ENCODE data around the gene ADGRA3. TPM values are rescaled to one million over a fixed set of nuclear protein-coding genes. Genes with fewer than 3 reads are reported as not detected.

Gene ADGRA3
- total RNA-seq, 2 experiments from 2014 or later, result 0.99 to 1.3 TPM

DNA sequence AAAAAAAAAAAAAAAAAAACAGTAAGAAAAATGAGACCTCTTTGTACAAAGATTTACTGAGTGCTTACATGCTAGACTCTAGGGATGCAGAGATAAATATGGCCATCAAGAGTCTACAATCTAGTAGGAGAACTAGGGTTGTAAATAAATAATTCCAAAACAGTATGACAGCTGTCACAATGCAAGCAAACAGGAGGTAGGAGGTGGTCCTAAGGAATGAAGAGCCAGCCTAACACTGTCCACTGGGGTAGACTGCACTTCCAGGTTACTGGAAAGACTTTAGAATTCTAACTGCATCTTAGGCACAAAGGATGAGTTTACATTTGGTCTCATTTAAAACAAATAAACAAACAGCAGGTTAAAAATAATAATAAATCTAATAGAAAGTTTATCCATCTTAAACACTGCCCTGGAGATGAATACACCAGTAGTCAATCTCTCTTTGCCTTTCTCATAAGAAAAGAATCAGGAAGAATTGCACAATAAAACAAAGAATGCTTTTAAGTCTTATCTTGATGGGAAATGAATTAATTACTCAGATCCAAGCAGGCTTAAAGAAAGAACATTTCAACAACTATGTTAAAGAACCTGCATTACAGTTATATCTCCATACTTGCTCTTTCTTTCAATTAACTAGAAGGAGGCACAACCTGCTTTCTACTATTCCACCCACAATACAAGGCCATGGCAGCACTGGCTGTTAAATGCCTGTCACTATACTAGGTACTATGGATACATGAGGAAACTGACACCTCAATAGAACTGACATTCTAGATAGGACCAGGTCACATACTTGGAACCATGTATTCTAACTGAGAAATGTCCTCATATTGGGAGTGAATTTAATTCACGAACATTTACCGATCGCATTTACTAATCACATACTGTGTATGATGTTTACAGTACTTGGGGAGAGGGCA lies 12.7 kb downstream of the ADGRA3 start:
- Mint-ChIP-seq H3K27me3 (no peaks in the 10 kb centered on the region), H3K27ac (no peak overlapping the region), H3K4me1 (peaks cover 4% of the 10 kb centered on the region), H3K4me3 (no peak overlapping the region), H3K9me3 (no peaks in the 10 kb centered on the region), H3K36me3 (no peaks in the 10 kb centered on the region)
- no peak for ATAC-seq (ENCODE audit: low read depth)
- no peak for DNase-seq
- POLR2A ChIA-PET, result no interaction called here

DNA sequence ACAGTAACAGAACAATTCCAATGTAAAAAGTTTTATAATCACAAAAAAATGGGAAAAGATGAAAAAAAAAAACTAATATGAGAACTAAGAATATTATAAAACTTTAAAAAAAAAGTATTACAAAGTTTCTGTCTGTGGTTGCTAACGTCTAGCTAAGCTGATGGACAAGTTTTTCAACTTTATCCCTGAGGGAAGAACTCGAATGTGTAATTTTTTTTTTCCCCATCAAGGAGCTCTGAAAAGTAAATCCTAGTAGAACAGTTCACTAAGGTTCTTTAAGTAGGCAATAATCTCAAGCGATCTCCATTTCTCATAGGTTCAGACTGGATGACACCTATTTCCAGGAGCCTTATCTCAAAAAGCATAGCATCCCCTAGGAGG lies 14.2 kb downstream of the ADGRA3 start:
- H3K4me3 Mint-ChIP-seq, result no peak overlapping the region
- POLR2A ChIA-PET, result no interaction called here

GRCh38 chr4:22500831-22501714 lies 14.8 kb downstream of the ADGRA3 start:
- no peaks in the 10 kb centered on the region for H3K27me3 Mint-ChIP-seq
- DNase-seq (no peak), ATAC-seq (ENCODE audit: low read depth) (peak; percentile 50)
- H3K36me3 Mint-ChIP-seq, result no peaks in the 10 kb centered on the region
- no peaks in the 10 kb centered on the region for H3K9me3 Mint-ChIP-seq
- H3K4me3 Mint-ChIP-seq, result no peak overlapping the region
- H3K27ac Mint-ChIP-seq, result no peak overlapping the region
- peaks cover 4% of the 10 kb centered on the region for H3K4me1 Mint-ChIP-seq
- POLR2A ChIA-PET, result no interaction called here

More for the DNA sequence above, 14.2 kb downstream of the ADGRA3 start:
- DNase-seq (no peak), ATAC-seq (ENCODE audit: low read depth) (no peak)
- no peaks in the 10 kb centered on the region for H3K27me3 Mint-ChIP-seq
- peaks cover 4% of the 10 kb centered on the region for H3K4me1 Mint-ChIP-seq
- no peaks in the 10 kb centered on the region for H3K36me3 Mint-ChIP-seq
- no peak overlapping the region for H3K27ac Mint-ChIP-seq
- H3K9me3 Mint-ChIP-seq, result no peaks in the 10 kb centered on the region

- Mint-ChIP-seq H3K27me3 (no peaks in the 10 kb centered on the region), H3K9me3 (no peaks in the 10 kb centered on the region)
- ATAC-seq (ENCODE audit: low read depth), result no peak
These were observed 15.7 kb downstream of the ADGRA3 start for GRCh38 chr4:22500128-22500611.

GRCh38 chr4:22498866-22499265 lies 17.0 kb downstream of the ADGRA3 start:
- peaks cover 4% of the 10 kb centered on the region for H3K9me3 Mint-ChIP-seq
- no peaks in the 10 kb centered on the region for H3K4me1 Mint-ChIP-seq
- H3K27ac Mint-ChIP-seq, result no peak overlapping the region
- no peaks in the 10 kb centered on the region for H3K36me3 Mint-ChIP-seq
- DNase-seq (no peak), ATAC-seq (ENCODE audit: low read depth) (no peak)
- H3K27me3 Mint-ChIP-seq, result no peaks in the 10 kb centered on the region
- H3K4me3 Mint-ChIP-seq, result no peak overlapping the region
- POLR2A ChIA-PET, result no interaction called here

More at GRCh38 chr4:22500128-22500611, 15.7 kb downstream of the ADGRA3 start:
- POLR2A ChIA-PET, result no interaction called here
- no peak overlapping the region for H3K4me3 Mint-ChIP-seq
- no peak for DNase-seq
- H3K4me1 Mint-ChIP-seq, result no peaks in the 10 kb centered on the region
- no peaks in the 10 kb centered on the region for H3K36me3 Mint-ChIP-seq
- no peak overlapping the region for H3K27ac Mint-ChIP-seq

GRCh38 chr4:22496165-22496813 lies 19.6 kb downstream of the ADGRA3 start:
- no peak for ATAC-seq (ENCODE audit: low read depth)
- no peaks in the 10 kb centered on the region for H3K27me3 Mint-ChIP-seq
- H3K4me1 Mint-ChIP-seq, result no peaks in the 10 kb centered on the region
- DNase-seq, result no peak
- H3K27ac Mint-ChIP-seq, result no peak overlapping the region
- peaks cover 6% of the 10 kb centered on the region for H3K9me3 Mint-ChIP-seq
- H3K36me3 Mint-ChIP-seq, result no peaks in the 10 kb centered on the region
- H3K4me3 Mint-ChIP-seq, result no peak overlapping the region
- POLR2A ChIA-PET, result no interaction called here

GRCh38 chr4:22493523-22493922 lies 22.3 kb downstream of the ADGRA3 start:
- peaks cover 6% of the 10 kb centered on the region for H3K9me3 Mint-ChIP-seq
- no peaks in the 10 kb centered on the region for H3K36me3 Mint-ChIP-seq
- POLR2A ChIA-PET, result no interaction called here
- ATAC-seq (ENCODE audit: low read depth) (no peak), DNase-seq (no peak)
- no peaks in the 10 kb centered on the region for H3K27me3 Mint-ChIP-seq
- H3K4me3 Mint-ChIP-seq, result no peak overlapping the region
- H3K27ac Mint-ChIP-seq, result no peak overlapping the region
- no peaks in the 10 kb centered on the region for H3K4me1 Mint-ChIP-seq

- Mint-ChIP-seq H3K9me3 (peaks cover 6% of the 10 kb centered on the region), H3K27ac (no peak overlapping the region), H3K4me1 (no peaks in the 10 kb centered on the region), H3K36me3 (no peaks in the 10 kb centered on the region), H3K4me3 (no peak overlapping the region), H3K27me3 (no peaks in the 10 kb centered on the region)
- no peak for DNase-seq
- no peak for ATAC-seq (ENCODE audit: low read depth)
- POLR2A ChIA-PET, result no interaction called here
These were observed 22.9 kb downstream of the ADGRA3 start for GRCh38 chr4:22492987-22493386.

DNA sequence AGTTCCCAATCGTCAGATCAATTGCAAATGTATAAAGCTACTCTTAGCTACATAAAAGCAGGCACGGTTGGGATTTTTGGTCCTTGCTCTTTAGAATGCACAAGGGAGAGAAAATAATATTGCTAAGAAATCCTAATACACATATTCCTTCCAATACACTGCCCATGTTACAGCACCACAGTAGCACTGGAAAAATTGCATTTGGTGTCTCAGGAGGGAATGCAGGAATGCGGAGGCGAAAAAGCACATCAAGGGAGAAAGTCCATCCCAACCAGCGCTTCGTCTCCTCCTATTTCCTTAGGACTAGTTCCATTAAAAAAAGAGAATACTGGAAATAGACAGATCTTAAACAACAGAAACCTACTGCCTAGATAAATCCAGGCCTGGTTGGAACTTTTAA lies 23.9 kb downstream of the ADGRA3 start:
- Mint-ChIP-seq H3K27ac (no peak overlapping the region), H3K9me3 (peaks cover 6% of the 10 kb centered on the region), H3K27me3 (no peaks in the 10 kb centered on the region), H3K36me3 (no peaks in the 10 kb centered on the region), H3K4me1 (no peaks in the 10 kb centered on the region), H3K4me3 (no peak overlapping the region)
- POLR2A ChIA-PET, result no interaction called here
- DNase-seq (no peak), ATAC-seq (ENCODE audit: low read depth) (no peak)

DNA sequence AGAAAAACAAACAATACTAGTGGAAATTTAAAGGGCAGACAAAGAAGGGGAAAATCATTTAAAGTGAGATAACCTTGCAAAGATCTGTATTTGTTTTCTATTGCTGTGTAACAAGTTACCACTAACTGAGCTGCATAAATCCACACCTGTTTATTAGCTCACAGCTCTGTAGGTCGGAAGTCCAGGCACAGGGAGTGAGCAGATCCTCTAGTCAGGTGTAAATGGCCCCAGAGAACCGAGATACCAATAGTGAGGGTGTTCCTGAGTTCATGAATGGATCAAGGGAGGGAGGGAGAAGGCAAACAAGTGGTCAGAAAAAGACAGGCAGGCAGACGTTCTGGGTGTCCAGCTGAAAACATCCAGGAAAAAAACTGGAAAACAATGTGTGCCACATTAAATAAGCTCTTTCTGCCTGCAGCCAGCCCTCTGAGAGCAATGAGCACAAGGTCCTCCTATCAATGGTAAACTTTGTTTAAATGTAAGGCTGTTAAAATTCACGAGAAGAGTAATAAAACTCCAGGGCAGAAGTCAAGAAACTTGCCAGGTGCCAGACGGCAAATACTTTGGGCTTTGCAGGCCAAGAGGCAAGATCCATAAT lies 25.0 kb downstream of the ADGRA3 start:
- POLR2A ChIA-PET, result no interaction called here
- DNase-seq (no peak), ATAC-seq (ENCODE audit: low read depth) (no peak)
- H3K27ac Mint-ChIP-seq, result no peak overlapping the region
- no peak overlapping the region for H3K4me3 Mint-ChIP-seq
- no peaks in the 10 kb centered on the region for H3K27me3 Mint-ChIP-seq
- H3K4me1 Mint-ChIP-seq, result no peaks in the 10 kb centered on the region
- H3K36me3 Mint-ChIP-seq, result no peaks in the 10 kb centered on the region
- peaks cover 6% of the 10 kb centered on the region for H3K9me3 Mint-ChIP-seq

GRCh38 chr4:22488106-22488505 lies 27.8 kb downstream of the ADGRA3 start:
- Mint-ChIP-seq H3K4me1 (peaks cover 4% of the 10 kb centered on the region), H3K27me3 (no peaks in the 10 kb centered on the region)
- POLR2A ChIA-PET, result no interaction called here

GRCh38 chr4:22487328-22487727 lies 28.5 kb downstream of the ADGRA3 start:
- Mint-ChIP-seq H3K27ac (no peak overlapping the region), H3K9me3 (no peaks in the 10 kb centered on the region), H3K4me3 (no peak overlapping the region), H3K4me1 (peaks cover 6% of the 10 kb centered on the region), H3K27me3 (no peaks in the 10 kb centered on the region), H3K36me3 (no peaks in the 10 kb centered on the region)
- ATAC-seq (ENCODE audit: low read depth), result no peak
- DNase-seq, result no peak
- POLR2A ChIA-PET, result no interaction called here

More at GRCh38 chr4:22488106-22488505, 27.8 kb downstream of the ADGRA3 start:
- H3K9me3 Mint-ChIP-seq, result no peaks in the 10 kb centered on the region
- no peak for ATAC-seq (ENCODE audit: low read depth)
- H3K27ac Mint-ChIP-seq, result no peak overlapping the region
- no peak for DNase-seq
- no peak overlapping the region for H3K4me3 Mint-ChIP-seq
- no peaks in the 10 kb centered on the region for H3K36me3 Mint-ChIP-seq

DNA sequence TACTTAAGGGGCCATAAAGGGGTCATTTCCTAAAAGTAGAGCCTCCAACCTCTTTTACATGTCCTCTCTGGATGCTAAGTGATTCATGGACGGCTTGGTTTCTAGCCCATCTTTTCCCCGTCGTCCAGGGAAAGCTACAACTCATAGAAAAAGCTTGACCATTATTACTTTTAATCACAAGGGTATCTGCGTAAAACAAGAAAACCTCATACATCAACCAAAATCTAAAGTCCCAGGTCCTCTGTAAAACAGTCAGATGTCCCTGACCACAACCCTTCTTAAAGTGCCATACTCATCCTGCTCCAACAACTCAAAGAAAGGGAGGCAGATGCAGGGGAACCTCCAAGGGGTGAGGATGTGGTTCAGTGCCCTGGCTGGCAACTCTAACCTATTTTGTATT lies 29.6 kb downstream of the ADGRA3 start:
- H3K36me3 Mint-ChIP-seq, result no peaks in the 10 kb centered on the region
- no peak overlapping the region for H3K4me3 Mint-ChIP-seq
- POLR2A ChIA-PET, result no interaction called here
- peaks cover 6% of the 10 kb centered on the region for H3K4me1 Mint-ChIP-seq
- no peak for ATAC-seq (ENCODE audit: low read depth)
- no peaks in the 10 kb centered on the region for H3K27me3 Mint-ChIP-seq
- H3K9me3 Mint-ChIP-seq, result no peaks in the 10 kb centered on the region
- no peak overlapping the region for H3K27ac Mint-ChIP-seq
- no peak for DNase-seq

All from activated naive CD8-positive, alpha-beta T cell treated with anti-CD3 and anti-CD28 coated beads, Interleukin-2, amount 10 ng/mL, durations not matched to agents 7 days and 5 days (primary cell).